NCI-H82 treated with DMSO at 0.1 percent for 48 hours (cell line): ENCODE measurements around the gene GABRR3.

Experiments
- DNase-seq: peaks from one replicate; lab custom pipeline; 2025; ENCODE audit not compliant: unreplicated experiment; lab: John Stamatoyannopoulos, UW

The GABRR3 gene

DNA sequence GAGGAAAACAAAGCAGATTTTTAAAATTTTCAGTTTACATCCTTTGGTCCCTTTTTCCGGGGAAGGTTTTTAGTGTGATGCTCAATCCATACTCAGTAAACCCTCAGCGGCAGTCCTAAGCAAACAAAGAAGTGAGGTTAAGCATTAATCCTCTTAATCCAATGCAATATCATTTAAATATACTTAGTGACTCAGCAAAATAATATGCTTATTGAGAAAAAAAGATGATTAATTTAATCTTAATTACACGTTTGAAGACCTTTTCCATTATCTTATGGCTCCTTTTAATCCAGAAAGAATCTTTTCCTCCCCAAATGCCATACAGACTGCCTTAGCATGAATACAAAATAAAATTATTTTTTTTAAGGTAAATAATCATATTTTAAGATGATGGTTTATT, at the start of gene GABRR3:
Gene GABRR3, minus strand, starts transcription at position 108 of the 400 bp plus-strand sequence. CDS start 328 bp downstream, outside the sequence.
- DNase-seq = peak; percentile 84

- no peak for DNase-seq
Measured at GRCh38 chr3:98073486-98073885, 38.4 kb upstream of the GABRR3 start.

DNA sequence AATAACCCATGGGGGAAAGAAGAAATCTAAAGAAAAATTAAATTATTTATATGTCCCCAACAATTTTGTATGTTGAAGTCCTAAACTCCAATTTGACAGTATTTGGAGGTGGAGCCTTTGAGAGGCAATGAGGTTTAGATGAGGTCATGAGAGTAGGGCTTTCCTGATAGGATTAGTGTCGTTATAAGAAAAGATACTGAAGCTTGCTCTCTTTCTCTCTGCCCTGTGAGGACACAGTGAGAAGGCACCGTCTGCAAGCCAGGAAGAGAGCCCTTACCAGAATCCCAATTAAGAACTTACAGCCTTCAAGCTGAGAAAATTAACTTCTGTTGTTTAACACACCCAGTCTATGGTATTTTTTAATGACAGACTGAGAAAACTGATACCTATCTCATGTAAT, 35.7 kb upstream of the GABRR3 start:
- DNase-seq = peak; percentile 61

GRCh38 chr3:98068824-98069223, 33.7 kb upstream of the GABRR3 start:
- no peak for DNase-seq

DNA sequence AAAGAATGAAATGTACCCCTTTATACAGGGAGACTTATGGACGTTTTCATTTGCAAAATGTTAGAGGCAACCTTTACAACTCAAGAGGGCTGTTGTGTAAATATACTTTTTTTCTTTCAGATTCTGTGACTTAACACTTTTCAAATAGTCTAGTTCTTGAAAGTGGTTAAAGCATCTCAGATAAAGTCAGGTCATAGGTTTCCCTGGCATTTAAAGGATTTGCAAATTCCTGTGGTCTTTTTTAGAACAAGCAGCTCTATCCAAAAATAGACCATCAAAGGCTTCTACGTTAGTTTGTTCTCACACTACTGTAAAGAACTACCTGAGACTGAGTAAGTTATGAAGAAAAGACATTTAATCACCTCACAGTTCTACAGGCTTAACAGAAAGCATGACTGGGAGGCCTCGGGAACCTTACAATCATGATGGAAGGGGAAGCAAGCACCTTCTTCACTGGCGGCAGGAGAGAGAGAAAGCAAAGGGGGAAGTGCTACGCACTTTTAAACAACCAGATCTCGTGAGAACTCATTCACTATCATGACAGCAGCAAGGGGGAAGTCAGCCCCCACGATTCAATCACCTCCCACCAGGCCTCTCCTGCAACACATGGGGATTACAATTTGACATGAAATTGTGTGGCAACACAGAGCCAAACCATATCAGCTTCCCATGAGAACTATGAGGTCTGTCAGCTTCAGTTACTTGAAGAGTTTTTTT, 23.3 kb upstream of the GABRR3 start:
- no peak for DNase-seq

GRCh38 chr3:98057631-98058030, 22.5 kb upstream of the GABRR3 start:
- no peak for DNase-seq

- no peak for DNase-seq
Measured at GRCh38 chr3:98056035-98056434, 20.9 kb upstream of the GABRR3 start.

DNA sequence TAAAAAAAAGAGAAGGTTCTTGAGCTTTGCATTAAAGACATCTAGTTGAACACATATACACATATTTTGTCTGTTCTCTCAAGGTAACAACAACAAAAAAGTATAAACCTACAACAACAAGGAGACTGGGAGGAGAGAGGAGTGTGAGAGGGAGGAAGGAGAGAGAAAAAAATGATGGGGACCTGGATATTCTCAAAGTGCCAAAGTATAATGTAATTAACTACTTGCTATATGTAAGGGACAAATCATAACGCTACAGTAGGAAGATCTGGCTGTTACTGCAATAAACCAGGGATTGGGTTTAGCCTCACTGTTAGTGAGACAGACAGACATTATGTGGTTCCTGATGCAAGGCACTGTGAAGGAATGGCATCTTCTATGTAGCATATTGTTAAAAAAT, 14.2 kb upstream of the GABRR3 start:
- no peak for DNase-seq

DNA sequence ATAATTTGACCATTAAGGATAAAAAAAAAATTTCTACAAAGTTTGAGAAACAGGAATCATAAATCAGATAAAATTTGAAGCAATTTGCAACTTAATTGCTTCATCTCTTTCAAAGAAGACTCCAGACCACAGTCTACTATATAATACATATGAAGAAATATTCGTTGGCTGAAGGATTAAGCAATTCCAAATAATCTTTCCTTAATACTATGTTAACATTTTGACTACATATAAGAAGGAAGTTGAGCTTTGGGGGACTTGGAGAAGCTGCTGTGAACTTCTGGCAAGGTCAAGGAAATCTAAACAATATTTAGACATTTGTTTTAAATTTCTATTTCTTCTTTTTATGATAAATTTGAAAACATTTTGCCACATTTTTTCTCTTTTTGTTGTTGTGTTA, 13.5 kb upstream of the GABRR3 start:
- no peak for DNase-seq

GRCh38 chr3:98041350-98041749, 6.2 kb upstream of the GABRR3 start:
- DNase-seq = no peak

GRCh38 chr3:98039322-98040024, 4.4 kb upstream of the GABRR3 start:
- peak; percentile 94 for DNase-seq

GRCh38 chr3:98038876-98039275, 3.8 kb upstream of the GABRR3 start:
- DNase-seq = no peak

DNA sequence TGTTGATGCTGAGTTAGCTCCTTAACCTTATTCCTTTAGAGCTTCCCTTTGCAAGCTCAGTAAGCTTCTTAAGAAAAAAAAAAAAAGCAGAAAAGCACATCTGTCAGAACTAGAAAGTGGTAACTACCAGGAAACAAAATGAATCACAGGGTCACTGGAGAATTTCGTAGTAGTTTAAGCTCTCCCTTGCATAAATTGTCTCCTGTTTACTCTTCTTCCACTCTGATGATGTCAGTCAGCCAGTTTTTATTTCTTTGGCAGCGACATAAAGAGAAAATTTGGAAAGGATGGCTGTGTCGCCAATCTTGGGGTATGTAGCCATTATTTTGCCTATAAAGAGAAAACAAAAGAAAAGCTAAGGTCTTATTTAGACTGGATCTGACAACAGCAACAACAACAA, 3.2 kb upstream of the GABRR3 start:
- peak; percentile 90 for DNase-seq

DNA sequence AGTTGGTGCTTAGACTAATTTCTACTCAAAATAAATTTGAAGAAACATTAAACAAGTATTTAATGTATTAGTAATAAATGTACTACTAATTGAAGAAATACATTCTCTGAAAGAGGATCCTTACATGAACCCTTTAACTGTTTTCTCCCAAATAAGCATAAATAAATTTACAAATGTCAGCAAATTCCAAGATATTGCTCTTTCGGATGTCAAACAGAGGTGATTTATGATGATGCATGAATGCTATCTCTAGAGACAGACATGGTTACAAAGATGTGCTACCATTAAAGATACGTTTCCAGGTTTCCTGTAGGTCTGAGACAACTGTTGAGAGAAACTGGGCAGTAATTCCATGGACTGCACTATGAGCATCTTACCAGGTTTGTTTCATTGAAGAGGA, 629 bp downstream of the GABRR3 start:
- no peak for DNase-seq

- DNase-seq = no peak
Measured at GRCh38 chr3:98034036-98034435, 1.1 kb downstream of the GABRR3 start.

DNA sequence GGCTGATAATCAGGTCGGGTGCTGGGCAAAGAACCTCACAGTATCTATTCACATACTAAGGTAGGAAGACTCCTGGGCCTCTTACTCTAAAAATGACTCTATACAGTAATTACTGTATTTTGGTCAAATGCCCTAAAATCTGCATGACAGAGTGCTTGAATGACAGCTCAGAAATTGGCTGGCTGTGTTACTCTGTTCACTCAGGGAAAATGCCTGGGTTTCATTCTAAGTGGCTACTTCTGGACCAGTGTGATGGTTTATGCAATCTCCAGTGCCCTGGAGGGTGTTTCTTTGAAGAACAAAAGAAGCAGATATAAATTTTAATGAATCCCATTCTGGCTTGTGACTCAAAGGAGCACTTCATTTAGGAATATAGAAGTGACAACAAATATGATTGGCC, 2.2 kb downstream of the GABRR3 start:
- no peak for DNase-seq

DNA sequence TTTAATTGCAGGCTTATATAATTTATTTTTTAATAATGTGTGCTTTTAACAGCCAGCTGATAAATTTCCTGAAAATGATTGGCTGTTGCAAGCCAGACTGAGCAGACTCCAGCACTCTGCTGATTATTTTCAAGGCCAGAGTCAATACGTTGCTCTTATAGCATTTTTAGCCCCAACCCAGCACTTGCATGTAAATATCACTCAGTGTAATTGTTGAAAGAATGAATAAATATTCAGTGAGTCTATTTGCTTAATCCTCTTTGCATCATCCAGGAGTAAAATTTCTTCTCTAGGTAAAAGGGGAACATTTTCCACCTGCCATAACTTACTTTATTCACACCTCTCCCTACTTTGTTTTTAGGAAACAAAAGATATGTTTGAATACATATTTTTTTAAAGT, 2.9 kb downstream of the GABRR3 start:
- DNase-seq = no peak

DNA sequence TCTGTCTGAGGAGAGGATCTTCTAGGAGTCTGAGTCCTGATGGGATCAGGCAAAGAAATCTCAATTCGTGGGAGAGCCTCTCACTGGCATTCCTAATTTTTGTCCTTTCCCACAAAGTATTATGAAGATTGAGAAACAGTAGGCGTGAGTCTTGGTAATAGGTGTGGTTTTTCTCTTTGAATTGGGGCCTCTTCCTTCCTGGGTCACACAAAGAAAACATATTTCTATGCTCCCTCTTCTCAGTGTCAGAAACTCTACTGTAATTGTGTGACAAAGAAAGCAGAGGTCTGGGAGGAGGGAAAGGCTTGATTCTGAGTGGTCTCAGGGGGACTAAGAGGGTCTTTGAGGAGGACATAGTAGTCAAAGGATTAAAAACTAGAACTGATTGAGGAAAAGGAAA, 6.0 kb downstream of the GABRR3 start:
- DNase-seq = no peak

DNA sequence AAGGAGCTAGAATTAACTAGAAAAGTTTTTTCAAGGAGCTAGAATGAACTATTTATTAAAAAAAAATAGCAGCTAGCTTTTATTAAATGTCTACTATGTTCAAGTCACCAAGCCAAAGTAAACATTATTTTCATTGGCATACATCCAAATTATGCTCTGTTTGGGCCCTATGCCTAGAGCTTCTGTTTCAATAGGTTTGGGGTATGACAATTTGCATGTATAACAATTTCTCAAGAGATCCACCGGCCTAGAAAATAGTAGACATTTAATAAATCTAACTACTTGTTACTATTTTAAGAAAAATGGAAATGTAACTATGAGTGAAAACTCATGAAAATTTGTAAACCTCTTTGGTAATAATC, 8.0 kb downstream of the GABRR3 start:
- DNase-seq = no peak

DNA sequence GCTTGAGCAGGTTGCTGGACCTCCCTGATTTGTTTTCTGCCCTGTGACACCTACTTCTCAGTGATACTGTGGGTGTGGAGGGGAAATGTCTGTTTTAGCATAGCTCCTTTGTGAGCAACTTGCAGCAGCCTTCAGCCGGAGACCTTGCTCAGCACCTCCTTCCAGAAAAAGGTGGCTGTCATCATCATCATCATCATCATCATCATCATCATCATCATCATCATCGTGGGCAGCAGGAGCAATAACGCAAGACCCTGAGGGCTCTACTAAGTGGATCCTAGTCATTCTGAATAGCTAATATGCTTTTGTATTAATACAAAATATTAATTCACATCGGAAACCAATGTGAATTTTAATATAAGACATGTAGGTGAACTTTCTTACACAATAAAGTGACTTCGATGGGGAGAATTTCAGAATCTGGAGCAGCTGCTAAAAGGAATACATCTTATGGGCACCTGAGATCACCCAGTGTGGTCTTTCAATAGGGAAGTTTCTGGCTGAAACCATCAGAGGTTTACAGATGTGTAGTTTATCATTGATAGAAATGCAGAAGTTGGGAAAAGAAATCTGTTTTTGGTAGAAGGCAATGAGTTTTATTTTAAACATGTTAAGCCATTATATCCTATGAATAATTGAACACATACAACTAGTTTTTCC, 8.6 kb downstream of the GABRR3 start:
- DNase-seq = no peak

- no peak for DNase-seq
Measured at GRCh38 chr3:98025392-98025945, 9.6 kb downstream of the GABRR3 start.
